ENCODE measurements around the gene HLX. TPM values are rescaled to one million over a fixed set of nuclear protein-coding genes. Genes with fewer than 3 reads are reported as not detected.

HLX gene
- total RNA-seq, 1 experiment from 2014 or later = 4.0 TPM

- intact Hi-C loops (cut with micrococcal nuclease) = loop anchor here (2.0 to 5.0 kb wide), 3 partner anchors 28 to 196 kb away; partner anchors contain the start of gene HLX
- CTCF ChIA-PET = no interaction called here
- DNase-seq (peak; percentile 94), ATAC-seq (peak; percentile 76)
- Histone ChIP-seq H4K20me1 (ENCODE audit: low read length) (no peaks in the 10 kb centered on the region), H3K27me3 (ENCODE audit: low read length) (no peaks in the 10 kb centered on the region), H3K9me3 (ENCODE audit: low read length) (no peaks in the 10 kb centered on the region), H3K4me1 (ENCODE audit: insufficient read depth, low read length) (peaks cover 24% of the 10 kb centered on the region), H3K9me2 (replicated peaks; ENCODE audit: low read length) (no peaks in the 10 kb centered on the region), H3K36me3 (ENCODE audit: low read depth, low read length) (no peaks in the 10 kb centered on the region), H3K79me2 (ENCODE audit: low read length) (no peaks in the 10 kb centered on the region), H3K4me3 (ENCODE audit: low read length) (no peak overlapping the region), H3K9ac (ENCODE audit: low read length) (no peak overlapping the region; the same call in 1 of the 2 replicates), H3K4me2 (ENCODE audit: low read length) (peak overlapping the region; percentile 45), H3K27ac (ENCODE audit: low read length) (peak overlapping the region; percentile 73), H3F3A (ENCODE audit: low read length, unreplicated experiment) (peaks cover 6% of the 10 kb centered on the region), H2AFZ (ENCODE audit: low read length) (no peak overlapping the region)
- no peak for TF ChIP-seq EZH2 (IDR thresholded peaks at IDR 0.05; ENCODE audit: low read length, unreplicated experiment)
- no peak for TF ChIP-seq CTCF (conservative IDR thresholded peaks at IDR 0.05; ENCODE audit: low read depth, low read length)
- TF ChIP-seq EZH2phosphoT487 (IDR thresholded peaks at IDR 0.05; ENCODE audit: borderline replicate concordance, low read length) = no peak
- POLR2A ChIA-PET (ENCODE audit: unreplicated experiment) = interaction anchor here (0.6 kb wide), 1 partner anchor 488 kb away, joined by 3 read pairs; no protein-coding TSS in a partner anchor
- no TSS peak for BruUV-seq (replicated peaks)
Observed at GRCh38 chr1:220906561-220907334, 27.5 kb downstream of the HLX start.

GRCh38 chr1:220908757-220909156, 29.5 kb downstream of the HLX start:
- CTCF ChIA-PET = interaction anchor here (1.3 kb wide), 1 partner anchor 295 kb away, joined by 3 read pairs; no protein-coding TSS in a partner anchor
- POLR2A ChIA-PET (ENCODE audit: unreplicated experiment) = no interaction called here
- peak; percentile 62 for DNase-seq
- no peak overlapping the region for H3K9ac ChIP-seq (ENCODE audit: low read length)
- peak; percentile 89 for TF ChIP-seq CTCF (conservative IDR thresholded peaks at IDR 0.05; ENCODE audit: low read depth, low read length)
- no peak for TF ChIP-seq EZH2 (IDR thresholded peaks at IDR 0.05; ENCODE audit: low read length, unreplicated experiment)
- intact Hi-C loops (cut with micrococcal nuclease) = loop anchor here (1.0 to 5.0 kb wide), 4 partner anchors 177 to 365 kb away; no protein-coding TSS in a partner anchor
- peaks cover 24% of the 10 kb centered on the region for H3K4me1 ChIP-seq (ENCODE audit: insufficient read depth, low read length)
- H3F3A ChIP-seq (ENCODE audit: low read length, unreplicated experiment) = peaks cover 6% of the 10 kb centered on the region
- H2AFZ ChIP-seq (ENCODE audit: low read length) = no peak overlapping the region
- H4K20me1 ChIP-seq (ENCODE audit: low read length) = no peaks in the 10 kb centered on the region
- H3K4me2 ChIP-seq (ENCODE audit: low read length) = no peak overlapping the region
- no peak for ATAC-seq
- no TSS peak for BruUV-seq (replicated peaks)
- no peak overlapping the region for H3K27ac ChIP-seq (ENCODE audit: low read length)
- no peaks in the 10 kb centered on the region for H3K79me2 ChIP-seq (ENCODE audit: low read length)
- no peaks in the 10 kb centered on the region for H3K9me3 ChIP-seq (ENCODE audit: low read length)
- no peaks in the 10 kb centered on the region for H3K36me3 ChIP-seq (ENCODE audit: low read depth, low read length)
- no peaks in the 10 kb centered on the region for H3K27me3 ChIP-seq (ENCODE audit: low read length)
- no peaks in the 10 kb centered on the region for H3K9me2 ChIP-seq (replicated peaks; ENCODE audit: low read length)
- no peak overlapping the region for H3K4me3 ChIP-seq (ENCODE audit: low read length)

- Histone ChIP-seq H2AFZ (ENCODE audit: low read length) (no peak overlapping the region), H3K9me3 (ENCODE audit: low read length) (no peaks in the 10 kb centered on the region), H3K79me2 (ENCODE audit: low read length) (no peaks in the 10 kb centered on the region), H3F3A (ENCODE audit: low read length, unreplicated experiment) (peaks cover 6% of the 10 kb centered on the region), H3K9me2 (replicated peaks; ENCODE audit: low read length) (no peaks in the 10 kb centered on the region), H3K9ac (ENCODE audit: low read length) (no peak overlapping the region), H3K27ac (ENCODE audit: low read length) (no peak overlapping the region), H3K36me3 (ENCODE audit: low read depth, low read length) (no peaks in the 10 kb centered on the region), H3K27me3 (ENCODE audit: low read length) (no peaks in the 10 kb centered on the region), H3K4me1 (ENCODE audit: insufficient read depth, low read length) (peaks cover 24% of the 10 kb centered on the region), H3K4me3 (ENCODE audit: low read length) (no peak overlapping the region), H4K20me1 (ENCODE audit: low read length) (no peaks in the 10 kb centered on the region), H3K4me2 (ENCODE audit: low read length) (no peak overlapping the region)
- BruUV-seq (replicated peaks) = no TSS peak
- intact Hi-C loops (cut with micrococcal nuclease) = no loop called here
- ChIA-PET POLR2A (ENCODE audit: unreplicated experiment) (interaction anchor here (0.8 kb wide), 1 partner anchor 264 kb away, joined by 4 read pairs; no protein-coding TSS in a partner anchor), CTCF (no interaction called here)
- DNase-seq (no peak), ATAC-seq (no peak)
- TF ChIP-seq EZH2 (IDR thresholded peaks at IDR 0.05; ENCODE audit: low read length, unreplicated experiment) = no peak
- no peak for TF ChIP-seq CTCF (conservative IDR thresholded peaks at IDR 0.05; ENCODE audit: low read depth, low read length)
- no peak for TF ChIP-seq EZH2phosphoT487 (IDR thresholded peaks at IDR 0.05; ENCODE audit: borderline replicate concordance, low read length)
Observed at GRCh38 chr1:220910021-220910420, 30.8 kb downstream of the HLX start.

Data from PC-3 (cell line).